ENCODE measurements around the gene PTOV1. TPM values are rescaled to one million over a fixed set of nuclear protein-coding genes. Genes with fewer than 3 reads are reported as not detected.

Gene PTOV1
- total RNA-seq, 1 donor from 2014 or later = 249 TPM

- DNase-seq (ENCODE audit: low spot score) = no peak
Measured at GRCh38 chr19:49843265-49843664, 7.7 kb upstream of the PTOV1 start.

GRCh38 chr19:49844138-49845095 is 6.5 kb upstream of the PTOV1 start:
- no peak for DNase-seq (ENCODE audit: low spot score)

GRCh38 chr19:49845414-49845813 is 5.5 kb upstream of the PTOV1 start:
- DNase-seq (ENCODE audit: low spot score) = no peak

GRCh38 chr19:49846408-49846807 is 4.6 kb upstream of the PTOV1 start:
- DNase-seq (ENCODE audit: low spot score) = no peak

GRCh38 chr19:49847731-49848696 is 2.9 kb upstream of the PTOV1 start:
- DNase-seq (ENCODE audit: low spot score) = no peak

GRCh38 chr19:49848938-49849337 is 2.0 kb upstream of the PTOV1 start:
- DNase-seq (ENCODE audit: low spot score) = no peak

- no peak for DNase-seq (ENCODE audit: low spot score)
Measured at GRCh38 chr19:49849433-49850220, 1.3 kb upstream of the PTOV1 start.

GRCh38 chr19:49850221-49850486 is 805 bp upstream of the PTOV1 start:
- DNase-seq (ENCODE audit: low spot score) = no peak

- DNase-seq (ENCODE audit: low spot score) = no peak
Measured at GRCh38 chr19:49851456-49852259, 699 bp downstream of the PTOV1 start.

GRCh38 chr19:49852631-49853126 is 1.7 kb downstream of the PTOV1 start:
- no peak for DNase-seq (ENCODE audit: low spot score)

- no peak for DNase-seq (ENCODE audit: low spot score)
Measured at GRCh38 chr19:49853852-49854377, 3.0 kb downstream of the PTOV1 start.

- no peak for DNase-seq (ENCODE audit: low spot score)
Measured at GRCh38 chr19:49854378-49855263, 3.7 kb downstream of the PTOV1 start.

GRCh38 chr19:49855277-49855675 is 4.3 kb downstream of the PTOV1 start:
- no peak for DNase-seq (ENCODE audit: low spot score)

- no peak for DNase-seq (ENCODE audit: low spot score)
Measured at GRCh38 chr19:49855676-49856573, 5.0 kb downstream of the PTOV1 start.

- no peak for DNase-seq (ENCODE audit: low spot score)
Measured at GRCh38 chr19:49856574-49857021, 5.6 kb downstream of the PTOV1 start.

GRCh38 chr19:49857061-49857837 is 6.3 kb downstream of the PTOV1 start:
- DNase-seq (ENCODE audit: low spot score) = no peak

GRCh38 chr19:49857838-49858087 is 6.8 kb downstream of the PTOV1 start:
- DNase-seq (ENCODE audit: low spot score) = no peak

Data from mucosa of gallbladder (tissue), 1 donor.